ENCODE measurements around the gene ANXA2R. TPM values are rescaled to one million over a fixed set of nuclear protein-coding genes. Genes with fewer than 3 reads are reported as not detected.
"Not testable (repeated sequence)": the region's sequence is repeated elsewhere in the genome, so short reads cannot be mapped to it uniquely, and the experiment has no call there.

The ANXA2R gene
- total RNA-seq, 1 experiment from 2014 or later, result 8.9 TPM

GRCh38 chr5:43073597-43074546 lies 33.8 kb upstream of the ANXA2R start:
- ChIA-PET CTCF (no interaction called here), POLR2A (ENCODE audit: unreplicated experiment) (no interaction called here)
- ATAC-seq (0 out of 2 replicates have a peak, but pooled peaks have one; percentile 16), DNase-seq (peak; percentile 79)
- Histone ChIP-seq H3K9ac (ENCODE audit: low read length) (no peak overlapping the region), H3K79me2 (ENCODE audit: low read length) (peaks cover 26% of the 10 kb centered on the region), H3K4me1 (ENCODE audit: insufficient read depth, low read length) (peaks cover 11% of the 10 kb centered on the region), H3K9me2 (replicated peaks; ENCODE audit: low read length) (no peaks in the 10 kb centered on the region), H3K4me2 (ENCODE audit: low read length) (no peak overlapping the region), H4K20me1 (ENCODE audit: low read length) (no peaks in the 10 kb centered on the region), H3K27ac (ENCODE audit: low read length) (no peak overlapping the region), H3K36me3 (ENCODE audit: low read depth, low read length) (peaks cover 10% of the 10 kb centered on the region), H3K4me3 (ENCODE audit: low read length) (no peak overlapping the region), H3F3A (ENCODE audit: low read length, unreplicated experiment) (no peaks in the 10 kb centered on the region), H2AFZ (ENCODE audit: low read length) (0 out of 2 replicates have a peak overlapping the region, but pooled peaks have one; percentile 41), H3K9me3 (ENCODE audit: low read length) (no peaks in the 10 kb centered on the region), H3K27me3 (ENCODE audit: low read length) (no peaks in the 10 kb centered on the region)
- no TSS peak for BruUV-seq (replicated peaks)
- peak; percentile 87 for TF ChIP-seq CTCF (conservative IDR thresholded peaks at IDR 0.05; ENCODE audit: low read depth, low read length)
- no peak for TF ChIP-seq EZH2phosphoT487 (IDR thresholded peaks at IDR 0.05; ENCODE audit: borderline replicate concordance, low read length)
- intact Hi-C loops (cut with micrococcal nuclease), result no loop called here

GRCh38 chr5:43069401-43069720 lies 29.2 kb upstream of the ANXA2R start:
- POLR2A ChIA-PET (ENCODE audit: unreplicated experiment); H3K9me2 ChIP-seq (replicated peaks; ENCODE audit: low read length); H3K27me3 ChIP-seq (ENCODE audit: low read length); H3K9ac ChIP-seq (ENCODE audit: low read length); BruUV-seq (replicated peaks); H3K36me3 ChIP-seq (ENCODE audit: low read depth, low read length); H3F3A ChIP-seq (ENCODE audit: low read length, unreplicated experiment); intact Hi-C loops (cut with micrococcal nuclease); H4K20me1 ChIP-seq (ENCODE audit: low read length); H3K27ac ChIP-seq (ENCODE audit: low read length); ATAC-seq; H2AFZ ChIP-seq (ENCODE audit: low read length); H3K9me3 ChIP-seq (ENCODE audit: low read length); CTCF ChIA-PET: not testable (repeated sequence)
- peak overlapping the region; percentile 93 for H3K4me2 ChIP-seq (ENCODE audit: low read length)
- peaks cover 30% of the 10 kb centered on the region for H3K4me1 ChIP-seq (ENCODE audit: insufficient read depth, low read length)
- H3K4me3 ChIP-seq (ENCODE audit: low read length), result peak overlapping the region; percentile 87; the same call in 1 of the 2 replicates
- H3K79me2 ChIP-seq (ENCODE audit: low read length), result peaks cover 69% of the 10 kb centered on the region
- peak; percentile 59 for DNase-seq

GRCh38 chr5:43068037-43068436 lies 27.9 kb upstream of the ANXA2R start:
- peak overlapping the region; percentile 97 for H3K9ac ChIP-seq (ENCODE audit: low read length)
- H3F3A ChIP-seq (ENCODE audit: low read length, unreplicated experiment), result peaks cover 7% of the 10 kb centered on the region
- ChIA-PET CTCF (no interaction called here), POLR2A (ENCODE audit: unreplicated experiment) (interaction anchor here (0.6 kb wide), 2 partner anchors 48 to 318 kb away, joined by 3 to 6 read pairs; no protein-coding TSS in a partner anchor)
- peaks cover 43% of the 10 kb centered on the region for H3K4me1 ChIP-seq (ENCODE audit: insufficient read depth, low read length)
- DNase-seq (no peak), ATAC-seq (no peak)
- H4K20me1 ChIP-seq (ENCODE audit: low read length), result no peaks in the 10 kb centered on the region
- no TSS peak for BruUV-seq (replicated peaks)
- H3K9me3 ChIP-seq (ENCODE audit: low read length), result no peaks in the 10 kb centered on the region
- intact Hi-C loops (cut with micrococcal nuclease), result no loop called here
- H3K9me2 ChIP-seq (replicated peaks; ENCODE audit: low read length), result no peaks in the 10 kb centered on the region
- H3K36me3 ChIP-seq (ENCODE audit: low read depth, low read length), result peaks cover 10% of the 10 kb centered on the region
- H3K27ac ChIP-seq (ENCODE audit: low read length), result peak overlapping the region; percentile 93; the same call in 1 of the 2 replicates
- no peak for TF ChIP-seq EZH2 (IDR thresholded peaks at IDR 0.05; ENCODE audit: low read length, unreplicated experiment)
- TF ChIP-seq CTCF (conservative IDR thresholded peaks at IDR 0.05; ENCODE audit: low read depth, low read length), result no peak
- TF ChIP-seq EZH2phosphoT487 (IDR thresholded peaks at IDR 0.05; ENCODE audit: borderline replicate concordance, low read length), result no peak
- peak overlapping the region; percentile 93 for H3K4me2 ChIP-seq (ENCODE audit: low read length)
- H2AFZ ChIP-seq (ENCODE audit: low read length), result 0 out of 2 replicates have a peak overlapping the region, but pooled peaks have one; percentile 92
- H3K27me3 ChIP-seq (ENCODE audit: low read length), result no peaks in the 10 kb centered on the region
- peak overlapping the region; percentile 87 for H3K4me3 ChIP-seq (ENCODE audit: low read length)
- peaks cover 81% of the 10 kb centered on the region for H3K79me2 ChIP-seq (ENCODE audit: low read length)
